Ishikawa (cell line): ENCODE results near the gene TAGLN.

Experiments
- CEBPB ChIP-seq: IDR thresholded peaks from 2 replicates; pipeline ENCODE4 v1.6.1; 2012
- CREB1 ChIP-seq: IDR thresholded peaks from 2 replicates; pipeline ENCODE4 v1.6.1; 2012; ENCODE audit warnings: low read depth
- EGR1 ChIP-seq: IDR thresholded peaks from 2 replicates; pipeline ENCODE4 v1.6.1; 2012
- EP300 ChIP-seq: IDR thresholded peaks from 2 replicates; pipeline ENCODE4 v1.6.1; 2012; ENCODE audit warnings: borderline replicate concordance
- FOXM1 ChIP-seq: IDR thresholded peaks from 2 replicates; pipeline ENCODE4 v1.6.1; 2012; ENCODE audit warnings: low read depth, borderline replicate concordance
- NFIC ChIP-seq: IDR thresholded peaks from 2 replicates; pipeline ENCODE4 v1.6.1; 2012
- RAD21 ChIP-seq: IDR thresholded peaks from 2 replicates; pipeline ENCODE4 v1.6.1; 2012; ENCODE audit warnings: low read depth
- TAF1 ChIP-seq: IDR thresholded peaks from 2 replicates; pipeline ENCODE4 v1.6.1; 2012; ENCODE audit warnings: low read depth, mild to moderate bottlenecking
- TCF12 ChIP-seq: IDR thresholded peaks from 2 replicates; pipeline ENCODE4 v1.6.1; 2012; ENCODE audit warnings: low read depth
- TEAD4 ChIP-seq: IDR thresholded peaks from 2 replicates; pipeline ENCODE4 v1.6.1; 2012
- YY1 ChIP-seq: IDR thresholded peaks from 2 replicates; pipeline ENCODE4 v1.6.1; 2012; ENCODE audit warnings: low read depth
- ZBTB7A ChIP-seq: IDR thresholded peaks from 2 replicates; pipeline ENCODE4 v1.6.1; 2012; ENCODE audit warnings: low read depth
- TF ChIP-seq, protein P1 (sequence below): IDR thresholded peaks from 2 replicates; pipeline ENCODE4 v1.6.1; 2012
- TF ChIP-seq, protein P2 (sequence below): IDR thresholded peaks from 2 replicates; pipeline ENCODE4 v1.6.1; 2012
- TF ChIP-seq, protein P3 (sequence below): IDR thresholded peaks from 2 replicates; pipeline ENCODE4 v1.6.1; 2012; ENCODE audit warnings: low read depth, mild to moderate bottlenecking

The TAGLN gene

DNA sequence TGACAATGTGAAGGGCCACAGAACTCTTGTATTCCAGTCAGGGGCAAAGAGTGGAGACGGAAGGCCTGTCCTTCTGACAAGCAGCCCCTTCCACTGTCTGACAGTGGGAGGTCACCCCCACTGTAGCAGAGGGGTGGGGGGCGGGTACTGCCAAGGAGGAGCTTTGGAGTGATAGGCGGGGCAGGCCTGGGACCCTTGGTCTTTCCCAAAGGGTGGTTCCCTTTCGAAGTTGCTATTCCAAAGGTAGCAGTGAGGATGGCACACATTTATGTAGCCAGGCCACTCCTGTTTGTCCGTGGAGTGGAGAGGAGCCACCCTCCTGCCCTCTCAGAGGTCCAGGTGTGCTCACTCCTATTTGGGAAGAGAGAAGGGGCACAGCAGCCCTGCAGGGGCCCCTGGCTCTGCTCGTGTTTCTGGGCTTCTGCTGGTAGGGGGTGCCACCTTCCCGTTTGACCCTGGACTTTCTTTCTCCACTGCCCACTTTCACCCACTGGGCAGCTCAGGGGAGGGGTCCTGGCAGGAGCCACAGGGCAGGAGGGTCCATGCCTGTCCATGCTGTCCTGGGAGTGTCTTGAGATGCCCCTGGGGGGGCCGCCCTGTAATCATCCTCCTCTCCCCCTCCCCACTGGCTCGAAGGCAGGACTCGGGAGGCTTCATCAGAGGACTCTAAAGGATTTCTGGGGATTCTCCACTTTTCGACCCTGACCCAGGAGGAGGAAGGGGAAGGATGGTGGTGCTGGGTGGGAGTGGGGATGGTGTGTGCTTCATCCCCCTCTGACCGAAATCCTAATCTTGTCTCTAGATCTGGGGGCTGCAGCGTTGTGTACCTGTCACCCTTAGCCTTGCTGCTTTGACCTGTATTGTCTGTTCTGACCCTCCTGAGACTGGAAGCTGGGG lies 994 bp downstream of the TAGLN start:
- TF ChIP-seq NFIC (no peak), EP300 (no peak), CEBPB (no peak), CREB1 (no peak), FOXM1 (no peak)
- TF ChIP-seq, protein P1, sequence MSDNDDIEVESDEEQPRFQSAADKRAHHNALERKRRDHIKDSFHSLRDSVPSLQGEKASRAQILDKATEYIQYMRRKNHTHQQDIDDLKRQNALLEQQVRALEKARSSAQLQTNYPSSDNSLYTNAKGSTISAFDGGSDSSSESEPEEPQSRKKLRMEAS = no peak

DNA sequence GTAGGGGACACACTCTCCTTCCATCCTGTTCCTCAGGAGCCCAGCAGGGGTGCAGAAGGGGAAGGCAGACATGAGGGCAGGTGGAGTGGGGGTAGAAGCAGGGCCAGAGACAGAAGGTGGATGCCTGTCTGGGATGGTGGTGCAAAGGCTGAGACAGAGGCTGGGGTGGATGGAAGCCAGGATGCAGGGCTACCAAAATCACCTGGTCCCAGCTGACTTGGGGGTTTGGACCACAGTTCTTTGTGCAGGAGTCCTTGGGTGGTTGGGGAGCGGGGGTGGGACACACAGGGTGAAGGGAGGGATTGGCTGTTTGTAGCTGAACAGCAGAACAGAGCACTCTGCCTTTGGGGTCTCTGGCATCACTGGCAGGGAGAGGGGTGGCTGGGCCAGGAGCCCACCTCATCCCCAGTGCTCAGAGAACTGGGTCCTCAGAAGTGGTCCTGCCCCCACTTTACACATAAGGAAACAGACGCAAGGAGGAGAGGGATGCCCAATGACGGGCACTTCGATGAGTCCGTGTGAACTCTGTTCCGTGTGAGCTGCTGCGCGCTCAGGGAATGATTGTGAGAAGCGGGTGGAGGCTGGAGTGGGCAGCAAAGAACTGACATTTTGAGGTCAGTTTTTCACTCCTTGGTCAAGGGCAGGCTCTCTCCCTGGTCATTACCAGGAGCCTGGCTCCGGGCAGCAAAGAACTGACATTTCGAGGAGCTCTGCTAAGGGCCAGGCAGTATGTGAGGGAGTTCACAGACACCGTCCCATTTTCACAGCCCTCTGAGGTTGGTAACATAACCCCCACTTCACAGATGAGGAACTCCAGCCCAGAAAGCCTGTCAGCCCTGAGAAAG lies 1.9 kb downstream of the TAGLN start:
- TF ChIP-seq EP300 (no peak), CEBPB (no peak), NFIC (no peak), RAD21 (no peak), FOXM1 (no peak)
- TF ChIP-seq, protein P2, sequence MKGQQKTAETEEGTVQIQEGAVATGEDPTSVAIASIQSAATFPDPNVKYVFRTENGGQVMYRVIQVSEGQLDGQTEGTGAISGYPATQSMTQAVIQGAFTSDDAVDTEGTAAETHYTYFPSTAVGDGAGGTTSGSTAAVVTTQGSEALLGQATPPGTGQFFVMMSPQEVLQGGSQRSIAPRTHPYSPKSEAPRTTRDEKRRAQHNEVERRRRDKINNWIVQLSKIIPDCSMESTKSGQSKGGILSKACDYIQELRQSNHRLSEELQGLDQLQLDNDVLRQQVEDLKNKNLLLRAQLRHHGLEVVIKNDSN = no peak
- TF ChIP-seq, protein P1 = no peak

DNA sequence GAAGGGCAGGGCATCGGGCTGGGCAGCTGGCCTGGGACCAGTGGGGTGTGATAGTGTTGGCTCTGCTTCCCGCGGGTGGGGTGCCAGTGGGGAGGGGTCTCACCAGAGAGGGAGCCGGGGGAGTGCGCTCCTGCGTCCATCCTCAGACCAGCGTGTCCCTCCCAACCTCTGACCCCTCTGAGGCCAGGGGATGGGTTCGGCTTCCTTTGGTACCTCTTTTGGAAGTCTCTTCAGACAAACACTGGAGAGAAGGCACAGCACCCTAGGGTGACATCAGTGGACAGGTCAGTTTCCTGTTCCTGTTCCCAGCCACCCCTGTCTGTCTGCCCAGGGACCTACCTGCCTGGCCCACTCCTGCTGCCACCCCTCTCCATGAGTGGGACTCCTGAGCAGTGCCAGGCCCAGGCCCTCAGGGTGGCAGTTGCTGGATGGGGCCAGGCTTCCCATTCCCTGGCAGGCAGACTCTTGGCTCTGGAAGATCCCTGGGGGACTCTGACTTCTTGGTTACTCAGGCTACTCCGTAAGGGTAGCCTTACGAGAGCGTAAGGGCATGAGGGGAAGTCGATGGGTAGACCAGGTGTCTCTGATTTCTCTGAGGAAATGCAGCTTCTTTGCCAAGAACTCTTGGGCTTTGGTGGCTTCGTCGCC lies 2.6 kb downstream of the TAGLN start:
- no peak for TF ChIP-seq EP300
- no peak for TF ChIP-seq YY1
- TF ChIP-seq, protein P3, sequence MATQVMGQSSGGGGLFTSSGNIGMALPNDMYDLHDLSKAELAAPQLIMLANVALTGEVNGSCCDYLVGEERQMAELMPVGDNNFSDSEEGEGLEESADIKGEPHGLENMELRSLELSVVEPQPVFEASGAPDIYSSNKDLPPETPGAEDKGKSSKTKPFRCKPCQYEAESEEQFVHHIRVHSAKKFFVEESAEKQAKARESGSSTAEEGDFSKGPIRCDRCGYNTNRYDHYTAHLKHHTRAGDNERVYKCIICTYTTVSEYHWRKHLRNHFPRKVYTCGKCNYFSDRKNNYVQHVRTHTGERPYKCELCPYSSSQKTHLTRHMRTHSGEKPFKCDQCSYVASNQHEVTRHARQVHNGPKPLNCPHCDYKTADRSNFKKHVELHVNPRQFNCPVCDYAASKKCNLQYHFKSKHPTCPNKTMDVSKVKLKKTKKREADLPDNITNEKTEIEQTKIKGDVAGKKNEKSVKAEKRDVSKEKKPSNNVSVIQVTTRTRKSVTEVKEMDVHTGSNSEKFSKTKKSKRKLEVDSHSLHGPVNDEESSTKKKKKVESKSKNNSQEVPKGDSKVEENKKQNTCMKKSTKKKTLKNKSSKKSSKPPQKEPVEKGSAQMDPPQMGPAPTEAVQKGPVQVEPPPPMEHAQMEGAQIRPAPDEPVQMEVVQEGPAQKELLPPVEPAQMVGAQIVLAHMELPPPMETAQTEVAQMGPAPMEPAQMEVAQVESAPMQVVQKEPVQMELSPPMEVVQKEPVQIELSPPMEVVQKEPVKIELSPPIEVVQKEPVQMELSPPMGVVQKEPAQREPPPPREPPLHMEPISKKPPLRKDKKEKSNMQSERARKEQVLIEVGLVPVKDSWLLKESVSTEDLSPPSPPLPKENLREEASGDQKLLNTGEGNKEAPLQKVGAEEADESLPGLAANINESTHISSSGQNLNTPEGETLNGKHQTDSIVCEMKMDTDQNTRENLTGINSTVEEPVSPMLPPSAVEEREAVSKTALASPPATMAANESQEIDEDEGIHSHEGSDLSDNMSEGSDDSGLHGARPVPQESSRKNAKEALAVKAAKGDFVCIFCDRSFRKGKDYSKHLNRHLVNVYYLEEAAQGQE = no peak
- no peak for TF ChIP-seq CEBPB

DNA sequence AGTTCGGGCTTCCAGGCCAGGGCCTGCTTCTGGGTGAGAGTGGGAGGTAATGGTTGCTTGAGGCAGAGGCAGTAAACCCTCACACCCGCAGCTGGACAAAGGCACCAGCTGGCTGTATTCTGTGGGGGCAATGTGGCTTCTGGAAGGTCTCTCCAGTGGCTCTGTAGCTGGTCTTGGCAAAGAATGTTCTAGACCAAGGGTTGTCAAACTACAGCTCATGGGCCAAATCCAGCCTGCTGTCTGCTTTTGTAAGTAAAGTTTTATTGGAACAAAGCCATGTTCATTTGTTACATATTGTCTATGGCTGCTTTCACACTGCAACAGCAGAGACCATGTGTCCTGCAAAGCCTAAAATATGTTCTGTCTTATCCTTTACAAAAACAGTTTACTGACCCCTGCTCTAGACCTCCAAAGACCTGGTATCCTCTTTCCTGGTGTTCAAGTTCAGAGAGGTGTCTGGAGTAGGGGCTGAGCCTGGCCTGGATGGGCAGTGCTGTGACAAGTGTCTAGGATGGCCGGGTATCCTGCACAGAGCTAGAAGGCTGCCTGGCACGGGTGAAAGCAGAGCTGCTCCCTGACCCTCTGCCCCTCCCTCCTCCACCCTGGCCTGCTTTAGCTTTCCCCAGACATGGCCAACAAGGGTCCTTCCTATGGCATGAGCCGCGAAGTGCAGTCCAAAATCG lies 3.4 kb downstream of the TAGLN start:
- no peak for TF ChIP-seq TAF1
- TF ChIP-seq, protein P3 = no peak
- TF ChIP-seq CEBPB = no peak
- no peak for TF ChIP-seq EGR1
- TF ChIP-seq YY1 = no peak
- TF ChIP-seq RAD21 = no peak
- no peak for TF ChIP-seq EP300

DNA sequence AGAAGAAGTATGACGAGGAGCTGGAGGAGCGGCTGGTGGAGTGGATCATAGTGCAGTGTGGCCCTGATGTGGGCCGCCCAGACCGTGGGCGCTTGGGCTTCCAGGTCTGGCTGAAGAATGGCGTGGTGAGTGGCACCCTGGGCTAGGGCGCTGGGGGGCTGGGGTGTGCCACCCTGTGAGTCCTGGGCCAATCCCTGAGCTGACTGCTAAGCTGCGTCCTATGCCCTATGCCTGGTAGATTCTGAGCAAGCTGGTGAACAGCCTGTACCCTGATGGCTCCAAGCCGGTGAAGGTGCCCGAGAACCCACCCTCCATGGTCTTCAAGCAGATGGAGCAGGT lies 3.9 kb downstream of the TAGLN start:
- no peak for TF ChIP-seq FOXM1
- TF ChIP-seq TAF1 = no peak
- TF ChIP-seq, protein P2 = no peak
- no peak for TF ChIP-seq EGR1
- TF ChIP-seq RAD21 = no peak
- TF ChIP-seq CREB1 = no peak
- no peak for TF ChIP-seq ZBTB7A
- no peak for TF ChIP-seq CEBPB
- TF ChIP-seq YY1 = no peak
- no peak for TF ChIP-seq NFIC
- no peak for TF ChIP-seq TCF12
- TF ChIP-seq, protein P1 = no peak
- TF ChIP-seq EP300 = no peak
- TF ChIP-seq, protein P3 = no peak
- TF ChIP-seq TEAD4 = no peak
